ENCODE measurements around the gene TIMM50. TPM values are rescaled to one million over a fixed set of nuclear protein-coding genes. Genes with fewer than 3 reads are reported as not detected.
"Not testable (repeated sequence)": the region's sequence is repeated elsewhere in the genome, so short reads cannot be mapped to it uniquely, and the experiment has no call there.

The TIMM50 gene
- polyA plus RNA-seq (ENCODE audit: insufficient read length) = 91.5 TPM
- long read RNA-seq, donor 1, transcript TIMM50-201 (11 exons, 1,612 nt) = major isoform, 21 of 45 reads
- long read RNA-seq, donor 1, transcript TIMM50-205 (1 exons, 2,274 nt) = minor isoform, 18 of 45 reads
- long read RNA-seq, donor 1, partial matches to known transcripts = 0 of 45 reads
- long read RNA-seq, donor 1, other reads (novel, unspliced or antisense) = 0 of 45 reads
- long read RNA-seq, donor 2, transcript TIMM50-205 (1 exons, 2,274 nt) = minor isoform, 25 of 57 reads
- long read RNA-seq, donor 2, transcript TIMM50-201 (11 exons, 1,612 nt) = major isoform, 28 of 57 reads
- long read RNA-seq, donor 2, partial matches to known transcripts = 0 of 57 reads
- long read RNA-seq, donor 2, other reads (novel, unspliced or antisense) = 0 of 57 reads
- long read RNA-seq, donor 3, transcript TIMM50-201 (11 exons, 1,612 nt) = minor isoform, 15 of 42 reads
- long read RNA-seq, donor 3, transcript TIMM50-205 (1 exons, 2,274 nt) = major isoform, 26 of 42 reads
- long read RNA-seq, donor 3, partial matches to known transcripts = 0 of 42 reads
- long read RNA-seq, donor 3, other reads (novel, unspliced or antisense) = 0 of 42 reads
- long read RNA-seq, donor 4, partial matches to known transcripts = 0 of 5 reads
- long read RNA-seq, donor 4, other reads (novel, unspliced or antisense) = 0 of 5 reads
- long read RNA-seq, donor 5, transcript TIMM50-201 (11 exons, 1,612 nt) = major isoform, 37 of 70 reads
- long read RNA-seq, donor 5, transcript TIMM50-205 (1 exons, 2,274 nt) = minor isoform, 23 of 70 reads
- long read RNA-seq, donor 5, partial matches to known transcripts = 6 of 70 reads
- long read RNA-seq, donor 5, other reads (novel, unspliced or antisense) = 0 of 70 reads
- long read RNA-seq, donor 6, transcript TIMM50-201 (11 exons, 1,612 nt) = major isoform, 40 of 71 reads
- long read RNA-seq, donor 6, transcript TIMM50-205 (1 exons, 2,274 nt) = minor isoform, 20 of 71 reads
- long read RNA-seq, donor 6, partial matches to known transcripts = 6 of 71 reads
- long read RNA-seq, donor 6, other reads (novel, unspliced or antisense) = 0 of 71 reads
- long read RNA-seq, donor 7, transcript TIMM50-205 (1 exons, 2,274 nt) = minor isoform, 23 of 75 reads
- long read RNA-seq, donor 7, transcript TIMM50-206 (5 exons, 2,576 nt) = minor isoform, 5 of 75 reads
- long read RNA-seq, donor 7, transcript TIMM50-201 (11 exons, 1,612 nt) = major isoform, 36 of 75 reads
- long read RNA-seq, donor 7, partial matches to known transcripts = 7 of 75 reads
- long read RNA-seq, donor 7, other reads (novel, unspliced or antisense) = 0 of 75 reads
- long read RNA-seq, donor 8, transcript TIMM50-205 (1 exons, 2,274 nt) = minor isoform, 10 of 23 reads
- long read RNA-seq, donor 8, transcript TIMM50-201 (11 exons, 1,612 nt) = major isoform, 12 of 23 reads
- long read RNA-seq, donor 8, partial matches to known transcripts = 0 of 23 reads
- long read RNA-seq, donor 8, other reads (novel, unspliced or antisense) = 0 of 23 reads

- peak; percentile 95 for DNase-seq
Observed at GRCh38 chr19:39480337-39481228, at the start of gene TIMM50. TIMM50 (plus strand) TSS chr19:39480838; CDS start chr19:39480854, 16 bp downstream.

- DNase-seq = no peak
Observed at GRCh38 chr19:39432677-39433025, 48.0 kb upstream of the TIMM50 start.

- no peak for DNase-seq
Observed at GRCh38 chr19:39433480-39434079, 47.1 kb upstream of the TIMM50 start.

GRCh38 chr19:39434123-39435076 is 46.2 kb upstream of the TIMM50 start:
- no peak for DNase-seq

GRCh38 chr19:39435499-39436349 is 44.9 kb upstream of the TIMM50 start, which contains the start of gene RPS16:
RPS16 (minus strand) TSS chr19:39435949; CDS start chr19:39435895, 54 bp downstream.
- DNase-seq = peak; percentile 98

- DNase-seq = no peak
Observed at GRCh38 chr19:39436350-39436716, 44.3 kb upstream of the TIMM50 start.

- DNase-seq = no peak
Observed at GRCh38 chr19:39438270-39438934, 42.2 kb upstream of the TIMM50 start.

- DNase-seq = no peak
Observed at GRCh38 chr19:39444598-39445195, 35.9 kb upstream of the TIMM50 start.

GRCh38 chr19:39445196-39446111 is 35.2 kb upstream of the TIMM50 start, which contains the start of gene SUPT5H:
SUPT5H (plus strand) TSS chr19:39445582; CDS start chr19:39445891, 309 bp downstream.
- DNase-seq = peak; percentile 97

GRCh38 chr19:39446365-39447084 is 34.1 kb upstream of the TIMM50 start:
- DNase-seq = no peak

- DNase-seq = no peak
Observed at GRCh38 chr19:39448271-39448670, 32.4 kb upstream of the TIMM50 start.

GRCh38 chr19:39449116-39449797 is 31.4 kb upstream of the TIMM50 start:
- DNase-seq = no peak

GRCh38 chr19:39451257-39451656 is 29.4 kb upstream of the TIMM50 start:
- not testable (repeated sequence) for DNase-seq

- DNase-seq = no peak
Observed at GRCh38 chr19:39463403-39463802, 17.2 kb upstream of the TIMM50 start.
